GM23248 (cell line): ENCODE data around the gene PTPRD.

Experiments used
- EZH2 ChIP-seq: fragments of 200-600 bp; sonication (generic); IDR thresholded peaks from 2 replicates; pipeline ENCODE4 v1.6.1; 2018; ENCODE audit warnings: antibody characterized with exemption, mild to moderate bottlenecking; ENCODE audit not compliant: insufficient read depth, poor library complexity, severe bottlenecking
- EZH2phosphoT487 ChIP-seq: fragments of 200-600 bp; sonication (generic); IDR thresholded peaks from 2 replicates; pipeline ENCODE4 v1.6.1; 2018; ENCODE audit warnings: antibody characterized with exemption, moderate library complexity, mild to moderate bottlenecking, low read depth; ENCODE audit not compliant: insufficient read depth

DNA sequence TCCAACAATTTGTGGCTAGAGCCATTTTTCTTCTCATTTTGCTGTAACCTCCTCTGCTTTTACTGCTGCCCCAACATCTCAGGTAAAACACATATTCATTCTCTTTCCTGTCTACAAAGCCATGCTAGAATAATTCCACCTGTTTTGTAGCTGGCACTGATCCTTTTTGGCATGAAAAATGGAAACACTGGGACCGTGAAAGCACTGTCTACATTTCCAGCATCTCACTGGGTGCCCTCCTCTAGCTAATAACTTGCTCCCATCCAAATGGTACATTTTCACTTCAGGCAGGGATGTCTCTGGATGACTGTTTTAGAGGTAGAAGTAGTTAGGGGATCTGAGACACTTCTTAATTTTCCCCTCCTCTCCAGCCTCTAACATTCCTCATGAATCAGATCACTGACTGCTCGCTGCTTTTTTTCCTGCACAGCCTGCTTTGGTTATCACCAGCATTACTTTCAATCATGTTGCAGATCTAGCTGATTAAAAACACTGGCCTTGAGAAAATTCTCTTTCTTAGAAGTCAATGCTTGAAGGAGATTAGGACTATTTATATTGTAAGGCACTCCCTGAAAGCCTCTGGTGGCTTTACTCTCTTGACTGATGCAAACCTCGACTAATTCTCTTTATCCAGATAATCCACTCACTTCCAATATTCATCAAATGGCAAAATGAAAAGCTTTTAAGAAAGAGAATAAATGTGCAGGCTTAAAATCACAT lies 1500.6 kb downstream of the PTPRD start:
- TF ChIP-seq EZH2: no peak
- no peak for TF ChIP-seq EZH2phosphoT487
